Measurements from ENCODE around the gene NRDE2. TPM values are rescaled to one million over a fixed set of nuclear protein-coding genes. Genes with fewer than 3 reads are reported as not detected.
"Not testable (repeated sequence)": the region's sequence is repeated elsewhere in the genome, so short reads cannot be mapped to it uniquely, and the experiment has no call there.

The NRDE2 gene
- polyA plus RNA-seq, 1 experiment = 7.3 TPM

DNA sequence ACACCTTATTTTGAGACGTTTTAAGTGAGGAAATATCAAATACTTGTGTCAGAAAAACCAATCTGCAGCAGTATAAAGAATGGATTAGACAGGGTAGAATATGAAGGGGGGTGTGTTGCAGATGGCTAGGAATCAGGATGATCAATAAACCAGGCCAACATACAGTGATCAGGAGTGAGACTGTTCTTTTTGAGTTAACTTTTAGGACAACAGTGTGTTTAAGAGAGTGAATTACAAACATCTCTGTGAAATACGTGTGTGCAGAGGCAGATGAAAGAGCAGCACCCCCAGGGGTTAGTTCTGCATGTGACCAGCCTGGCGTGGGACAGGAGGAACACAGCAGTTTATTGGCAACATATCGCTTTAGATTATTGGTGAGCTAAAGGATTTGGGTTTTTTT lies 10.6 kb upstream of the NRDE2 start:
- ChIA-PET POLR2A (no interaction called here), CTCF (no interaction called here)
- DNase-seq (ENCODE audit: low read depth, low spot score) = no peak
- Histone ChIP-seq H3K27me3 (ENCODE audit: control insufficient read depth, insufficient read depth, low read length) (peaks cover 10% of the 10 kb centered on the region), H3K27ac (ENCODE audit: low read depth, low read length) (no peak overlapping the region), H3K9me3 (ENCODE audit: control insufficient read depth, insufficient read depth, low read length) (no peaks in the 10 kb centered on the region), H3K4me3 (ENCODE audit: low read depth, low read length) (no peak overlapping the region)
- TF ChIP-seq, protein P1, sequence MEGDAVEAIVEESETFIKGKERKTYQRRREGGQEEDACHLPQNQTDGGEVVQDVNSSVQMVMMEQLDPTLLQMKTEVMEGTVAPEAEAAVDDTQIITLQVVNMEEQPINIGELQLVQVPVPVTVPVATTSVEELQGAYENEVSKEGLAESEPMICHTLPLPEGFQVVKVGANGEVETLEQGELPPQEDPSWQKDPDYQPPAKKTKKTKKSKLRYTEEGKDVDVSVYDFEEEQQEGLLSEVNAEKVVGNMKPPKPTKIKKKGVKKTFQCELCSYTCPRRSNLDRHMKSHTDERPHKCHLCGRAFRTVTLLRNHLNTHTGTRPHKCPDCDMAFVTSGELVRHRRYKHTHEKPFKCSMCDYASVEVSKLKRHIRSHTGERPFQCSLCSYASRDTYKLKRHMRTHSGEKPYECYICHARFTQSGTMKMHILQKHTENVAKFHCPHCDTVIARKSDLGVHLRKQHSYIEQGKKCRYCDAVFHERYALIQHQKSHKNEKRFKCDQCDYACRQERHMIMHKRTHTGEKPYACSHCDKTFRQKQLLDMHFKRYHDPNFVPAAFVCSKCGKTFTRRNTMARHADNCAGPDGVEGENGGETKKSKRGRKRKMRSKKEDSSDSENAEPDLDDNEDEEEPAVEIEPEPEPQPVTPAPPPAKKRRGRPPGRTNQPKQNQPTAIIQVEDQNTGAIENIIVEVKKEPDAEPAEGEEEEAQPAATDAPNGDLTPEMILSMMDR (IDR thresholded peaks at IDR 0.05; ENCODE audit: low read depth, low read length) = no peak

DNA sequence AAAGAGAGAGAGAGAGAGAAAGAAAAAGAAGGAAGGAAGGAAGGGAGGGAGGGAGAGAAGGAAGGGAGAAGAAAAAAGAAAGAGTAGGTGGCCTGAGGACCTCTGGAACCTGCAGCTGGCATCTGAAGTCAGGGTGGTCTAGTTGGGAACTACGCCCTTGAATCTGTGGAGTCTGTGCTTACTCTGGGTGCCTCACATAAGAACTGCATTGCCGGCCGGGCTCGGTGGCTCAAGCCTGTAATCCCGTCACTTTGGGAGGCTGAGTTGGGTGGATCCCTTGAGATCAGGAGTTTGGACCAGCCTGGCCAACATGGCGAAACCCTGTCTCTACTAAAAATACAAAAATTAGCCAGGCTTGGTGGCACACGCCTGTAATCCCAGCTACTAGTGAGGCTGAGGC lies 10.0 kb upstream of the NRDE2 start:
- CTCF ChIA-PET = interaction anchor here (0.7 kb wide), 2 partner anchors 355 to 475 kb away, joined by 5 to 8 read pairs; no protein-coding TSS in a partner anchor
- Histone ChIP-seq H3K4me3 (ENCODE audit: low read depth, low read length) (no peak overlapping the region), H3K27me3 (ENCODE audit: control insufficient read depth, insufficient read depth, low read length) (peaks cover 12% of the 10 kb centered on the region), H3K27ac (ENCODE audit: low read depth, low read length) (no peak overlapping the region), H3K9me3 (ENCODE audit: control insufficient read depth, insufficient read depth, low read length) (no peaks in the 10 kb centered on the region)
- TF ChIP-seq, protein P1 (IDR thresholded peaks at IDR 0.05; ENCODE audit: low read depth, low read length) = no peak
- no peak for DNase-seq (ENCODE audit: low read depth, low spot score)
- POLR2A ChIA-PET = no interaction called here

DNA sequence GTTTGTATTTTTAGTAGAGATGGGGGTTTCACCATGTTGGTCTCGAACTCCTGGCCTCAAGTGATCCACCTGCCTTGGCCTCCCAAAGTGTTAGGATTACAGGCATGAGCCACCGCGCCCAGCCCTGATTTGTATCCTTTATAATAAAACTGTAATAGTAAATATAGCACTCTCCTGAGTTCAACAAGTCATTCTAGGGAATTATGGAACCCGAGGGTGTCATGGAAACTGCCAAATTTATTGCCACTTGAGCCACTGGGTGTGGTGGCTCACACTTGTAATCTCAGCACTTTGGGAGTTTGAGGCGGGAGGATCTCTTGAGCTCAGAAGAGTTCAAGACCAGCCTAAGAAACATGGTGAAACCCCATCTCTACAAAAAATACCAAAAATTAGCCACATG lies 9.5 kb upstream of the NRDE2 start:
- DNase-seq (ENCODE audit: low read depth, low spot score); POLR2A ChIA-PET; H3K27ac ChIP-seq (ENCODE audit: low read depth, low read length); H3K9me3 ChIP-seq (ENCODE audit: control insufficient read depth, insufficient read depth, low read length); H3K4me3 ChIP-seq (ENCODE audit: low read depth, low read length): not testable (repeated sequence)
- peaks cover 16% of the 10 kb centered on the region for H3K27me3 ChIP-seq (ENCODE audit: control insufficient read depth, insufficient read depth, low read length)
- CTCF ChIA-PET = interaction anchor here (0.7 kb wide), 2 partner anchors 61 to 356 kb away, joined by 5 to 7 read pairs; no protein-coding TSS in a partner anchor

DNA sequence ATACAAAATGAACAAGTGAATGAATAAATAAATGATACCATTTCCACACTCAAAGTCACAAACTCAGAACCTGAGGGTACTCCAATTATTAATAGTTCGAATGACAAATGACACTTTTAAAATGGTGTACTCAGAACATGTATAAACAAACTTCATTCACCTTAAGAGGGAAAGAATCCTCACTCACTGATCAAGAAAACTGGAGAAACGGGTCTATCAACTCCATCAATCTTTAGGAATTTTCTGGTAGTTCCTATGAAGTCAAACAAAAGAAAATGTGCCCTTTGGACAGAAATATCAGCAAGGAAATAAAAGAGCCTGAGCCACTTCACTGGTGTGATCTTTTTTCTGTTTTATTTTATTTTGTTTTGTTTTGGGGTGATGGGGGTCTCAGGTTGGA lies 5.2 kb upstream of the NRDE2 start:
- ChIA-PET POLR2A (no interaction called here), CTCF (no interaction called here)
- no peaks in the 10 kb centered on the region for H3K9me3 ChIP-seq (ENCODE audit: control insufficient read depth, insufficient read depth, low read length)
- peaks cover 14% of the 10 kb centered on the region for H3K27me3 ChIP-seq (ENCODE audit: control insufficient read depth, insufficient read depth, low read length)
- TF ChIP-seq, protein P1 (IDR thresholded peaks at IDR 0.05; ENCODE audit: low read depth, low read length) = no peak
- DNase-seq (ENCODE audit: low read depth, low spot score) = no peak
- no peak overlapping the region for H3K4me3 ChIP-seq (ENCODE audit: low read depth, low read length)
- no peak overlapping the region for H3K27ac ChIP-seq (ENCODE audit: low read depth, low read length)

DNA sequence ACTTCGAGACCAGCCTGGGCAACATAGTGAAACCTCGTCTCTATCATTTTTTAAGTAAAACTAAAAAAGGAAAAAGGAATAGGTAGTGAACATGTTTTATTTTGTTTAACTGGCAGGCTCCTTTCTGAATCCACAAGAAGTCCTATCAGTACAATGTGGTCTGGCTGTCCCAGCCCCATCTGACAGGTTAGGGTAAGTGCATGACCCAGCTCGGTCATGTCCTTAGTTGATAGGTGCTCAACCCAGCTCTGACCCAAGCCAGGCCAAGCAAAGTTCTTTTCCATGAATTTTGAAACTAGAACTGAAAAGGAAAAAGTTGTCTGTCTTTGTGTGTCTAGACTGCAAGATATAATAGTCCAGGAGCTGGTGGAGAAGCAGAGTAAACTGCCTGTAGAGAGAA lies 4.7 kb upstream of the NRDE2 start:
- no peak for DNase-seq (ENCODE audit: low read depth, low spot score)
- TF ChIP-seq, protein P1 (IDR thresholded peaks at IDR 0.05; ENCODE audit: low read depth, low read length) = no peak
- Histone ChIP-seq H3K27ac (ENCODE audit: low read depth, low read length) (no peak overlapping the region), H3K4me3 (ENCODE audit: low read depth, low read length) (no peak overlapping the region), H3K27me3 (ENCODE audit: control insufficient read depth, insufficient read depth, low read length) (peaks cover 14% of the 10 kb centered on the region), H3K9me3 (ENCODE audit: control insufficient read depth, insufficient read depth, low read length) (no peaks in the 10 kb centered on the region; the same call in 1 of the 2 replicates)
- ChIA-PET POLR2A (no interaction called here), CTCF (interaction anchor here (1.3 kb wide), 1 partner anchor 35 kb away, joined by 4 read pairs; no protein-coding TSS in a partner anchor)

DNA sequence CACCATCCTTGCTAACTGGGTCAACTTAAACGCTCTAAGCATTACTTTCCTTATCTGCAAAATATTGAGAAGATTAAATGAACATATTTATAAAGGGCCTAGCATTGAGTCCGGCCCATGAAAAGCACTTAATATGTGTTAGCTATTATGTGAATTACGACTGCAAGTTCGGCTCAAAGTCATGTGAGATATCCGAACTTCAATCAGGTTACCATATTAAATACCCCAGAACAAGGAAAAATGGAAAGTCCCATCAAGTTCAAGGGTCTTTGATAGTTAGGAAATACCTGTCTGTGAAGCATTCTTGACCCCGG lies 487 bp upstream of the NRDE2 start:
- ChIA-PET POLR2A (interaction anchor here (1.4 kb wide), 1 partner anchor 65 kb away, joined by 4 read pairs; the partner anchor contains the start of gene CALM1), CTCF (no interaction called here)
- no peak overlapping the region for H3K27ac ChIP-seq (ENCODE audit: low read depth, low read length)
- no peaks in the 10 kb centered on the region; the same call in 1 of the 2 replicates for H3K9me3 ChIP-seq (ENCODE audit: control insufficient read depth, insufficient read depth, low read length)
- H3K27me3 ChIP-seq (ENCODE audit: control insufficient read depth, insufficient read depth, low read length) = peaks cover 5% of the 10 kb centered on the region
- TF ChIP-seq, protein P1 (IDR thresholded peaks at IDR 0.05; ENCODE audit: low read depth, low read length) = no peak
- H3K4me3 ChIP-seq (ENCODE audit: low read depth, low read length) = peak overlapping the region; percentile 74
- no peak for DNase-seq (ENCODE audit: low read depth, low spot score)

All from AG04450 (cell line).